Measurements from ENCODE around the gene FSTL4. TPM values are rescaled to one million over a fixed set of nuclear protein-coding genes. Genes with fewer than 3 reads are reported as not detected.

Gene FSTL4
- total RNA-seq, 1 experiment from 2014 or later = not detected

DNA sequence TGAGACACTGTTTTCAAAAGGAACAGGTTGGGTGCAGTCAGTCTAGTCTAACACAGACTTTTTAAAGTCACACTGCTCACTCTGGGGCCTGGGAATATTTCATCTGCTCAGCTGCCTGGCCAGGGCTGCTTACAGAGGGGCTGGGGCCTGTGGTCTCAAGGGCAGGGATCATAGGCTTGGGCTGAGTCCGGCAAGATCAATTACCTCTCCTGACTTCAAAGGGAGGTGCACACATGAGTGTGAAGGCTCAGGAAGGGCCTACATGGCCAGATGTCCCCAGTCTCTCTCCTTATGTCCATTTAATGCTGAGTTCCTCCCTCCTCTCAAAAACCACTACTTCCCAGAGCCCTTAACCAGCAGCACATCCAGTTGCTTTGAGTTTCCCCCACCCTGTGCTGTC lies 313.3 kb downstream of the FSTL4 start:
- Histone ChIP-seq H3K27me3 (ENCODE audit: insufficient read depth, low read depth) (no peaks in the 10 kb centered on the region), H4K20me1 (ENCODE audit: insufficient read depth) (no peaks in the 10 kb centered on the region), H3K36me3 (ENCODE audit: low read depth) (no peaks in the 10 kb centered on the region), H3K4me2 (no peak overlapping the region), H3K4me3 (no peak overlapping the region), H3K9me2 (ENCODE audit: insufficient read depth) (no peaks in the 10 kb centered on the region), H3K4me1 (replicated peaks; ENCODE audit: insufficient read depth) (peaks cover 36% of the 10 kb centered on the region), H3K79me2 (ENCODE audit: low read depth) (no peaks in the 10 kb centered on the region), H2AFZ (no peak overlapping the region), H3K9me3 (ENCODE audit: insufficient read depth, low read depth) (no peaks in the 10 kb centered on the region), H3F3A (ENCODE audit: insufficient read depth, low read depth) (0 out of 2 replicates have a peak, but pooled peaks cover 6% of the 10 kb centered on the region), H3K27ac (no peak overlapping the region)
- ChIA-PET POLR2A (ENCODE audit: unreplicated experiment) (no interaction called here), CTCF (no interaction called here)
- no TSS peak for BruUV-seq (replicated peaks)
- TF ChIP-seq, protein P1, sequence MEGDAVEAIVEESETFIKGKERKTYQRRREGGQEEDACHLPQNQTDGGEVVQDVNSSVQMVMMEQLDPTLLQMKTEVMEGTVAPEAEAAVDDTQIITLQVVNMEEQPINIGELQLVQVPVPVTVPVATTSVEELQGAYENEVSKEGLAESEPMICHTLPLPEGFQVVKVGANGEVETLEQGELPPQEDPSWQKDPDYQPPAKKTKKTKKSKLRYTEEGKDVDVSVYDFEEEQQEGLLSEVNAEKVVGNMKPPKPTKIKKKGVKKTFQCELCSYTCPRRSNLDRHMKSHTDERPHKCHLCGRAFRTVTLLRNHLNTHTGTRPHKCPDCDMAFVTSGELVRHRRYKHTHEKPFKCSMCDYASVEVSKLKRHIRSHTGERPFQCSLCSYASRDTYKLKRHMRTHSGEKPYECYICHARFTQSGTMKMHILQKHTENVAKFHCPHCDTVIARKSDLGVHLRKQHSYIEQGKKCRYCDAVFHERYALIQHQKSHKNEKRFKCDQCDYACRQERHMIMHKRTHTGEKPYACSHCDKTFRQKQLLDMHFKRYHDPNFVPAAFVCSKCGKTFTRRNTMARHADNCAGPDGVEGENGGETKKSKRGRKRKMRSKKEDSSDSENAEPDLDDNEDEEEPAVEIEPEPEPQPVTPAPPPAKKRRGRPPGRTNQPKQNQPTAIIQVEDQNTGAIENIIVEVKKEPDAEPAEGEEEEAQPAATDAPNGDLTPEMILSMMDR (conservative IDR thresholded peaks at IDR 0.05) = no peak
- no peak for TF ChIP-seq EZH2 (IDR thresholded peaks at IDR 0.05; ENCODE audit: low read depth)
- intact Hi-C loops (cut with micrococcal nuclease; ENCODE audit: unreplicated experiment) = no loop called here
- DNase-seq = no peak

DNA sequence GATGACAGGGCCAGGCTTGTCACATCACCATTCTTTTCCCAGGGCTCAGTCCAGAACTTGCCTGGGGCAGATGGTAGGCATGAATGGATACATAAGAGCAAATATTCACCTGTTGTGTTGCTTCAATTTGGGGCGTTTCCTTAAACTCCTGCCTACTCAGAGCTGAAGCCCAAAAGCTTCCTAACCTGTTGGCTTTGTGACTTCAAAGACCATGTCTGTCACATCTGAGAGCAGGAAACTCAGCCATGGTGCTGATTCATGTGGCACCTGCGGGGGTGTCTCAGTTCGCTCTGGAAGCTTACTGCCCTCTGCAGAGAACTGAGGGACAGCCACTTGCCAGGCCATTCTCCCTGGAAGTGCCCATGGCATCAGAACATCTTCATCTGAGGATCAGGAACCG lies 313.9 kb downstream of the FSTL4 start:
- Histone ChIP-seq H3K79me2 (ENCODE audit: low read depth) (no peaks in the 10 kb centered on the region), H3K4me1 (replicated peaks; ENCODE audit: insufficient read depth) (peaks cover 41% of the 10 kb centered on the region), H3K9me2 (ENCODE audit: insufficient read depth) (no peaks in the 10 kb centered on the region), H2AFZ (no peak overlapping the region), H3K36me3 (ENCODE audit: low read depth) (no peaks in the 10 kb centered on the region), H3K9me3 (ENCODE audit: insufficient read depth, low read depth) (no peaks in the 10 kb centered on the region), H3K27me3 (ENCODE audit: insufficient read depth, low read depth) (no peaks in the 10 kb centered on the region), H3F3A (ENCODE audit: insufficient read depth, low read depth) (0 out of 2 replicates have a peak, but pooled peaks cover 6% of the 10 kb centered on the region), H4K20me1 (ENCODE audit: insufficient read depth) (no peaks in the 10 kb centered on the region), H3K4me3 (no peak overlapping the region), H3K27ac (no peak overlapping the region; the same call in 1 of the 2 replicates), H3K4me2 (0 out of 2 replicates have a peak overlapping the region, but pooled peaks have one; percentile 13)
- ChIA-PET POLR2A (ENCODE audit: unreplicated experiment) (no interaction called here), CTCF (no interaction called here)
- peak in 1 of 2 experiments; percentile 93 for DNase-seq
- intact Hi-C loops (cut with micrococcal nuclease; ENCODE audit: unreplicated experiment) = no loop called here
- TF ChIP-seq EZH2 (IDR thresholded peaks at IDR 0.05; ENCODE audit: low read depth) = no peak
- TF ChIP-seq, protein P1 (conservative IDR thresholded peaks at IDR 0.05) = no peak
- no TSS peak for BruUV-seq (replicated peaks)

DNA sequence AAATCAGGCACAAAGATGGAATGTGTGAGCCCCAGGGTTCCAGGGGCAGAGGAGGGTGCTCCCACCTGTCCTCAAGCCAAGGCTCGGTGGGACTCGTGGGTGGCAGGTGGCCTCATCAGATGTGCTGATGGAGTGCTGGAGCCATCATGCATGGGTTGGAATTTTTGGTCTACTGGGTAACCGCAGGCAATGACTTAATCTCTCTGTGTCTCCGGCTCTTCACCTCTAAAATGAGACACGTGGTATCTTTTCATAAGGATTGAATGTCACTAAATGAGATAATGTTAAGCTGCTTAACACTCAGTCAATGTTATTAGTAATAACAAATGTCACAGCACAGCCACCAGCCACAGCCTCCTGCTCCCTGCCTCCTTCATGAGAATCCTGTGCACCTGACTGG lies 315.0 kb downstream of the FSTL4 start:
- DNase-seq = no peak
- Histone ChIP-seq H3K27me3 (ENCODE audit: insufficient read depth, low read depth) (no peaks in the 10 kb centered on the region), H3K4me3 (no peak overlapping the region), H4K20me1 (ENCODE audit: insufficient read depth) (no peaks in the 10 kb centered on the region), H3K27ac (no peak overlapping the region), H3K36me3 (ENCODE audit: low read depth) (no peaks in the 10 kb centered on the region), H3F3A (ENCODE audit: insufficient read depth, low read depth) (peaks cover 12% of the 10 kb centered on the region; the same call in 1 of the 2 replicates), H3K9me3 (ENCODE audit: insufficient read depth, low read depth) (no peaks in the 10 kb centered on the region), H3K4me1 (replicated peaks; ENCODE audit: insufficient read depth) (peaks cover 53% of the 10 kb centered on the region), H3K79me2 (ENCODE audit: low read depth) (no peaks in the 10 kb centered on the region), H3K4me2 (no peak overlapping the region), H2AFZ (no peak overlapping the region), H3K9me2 (ENCODE audit: insufficient read depth) (no peaks in the 10 kb centered on the region)
- CTCF ChIA-PET = no interaction called here
- POLR2A ChIA-PET (ENCODE audit: unreplicated experiment) = no interaction called here
- BruUV-seq (replicated peaks) = no TSS peak
- intact Hi-C loops (cut with micrococcal nuclease; ENCODE audit: unreplicated experiment) = no loop called here
- TF ChIP-seq EZH2 (IDR thresholded peaks at IDR 0.05; ENCODE audit: low read depth) = no peak
- TF ChIP-seq, protein P1 (conservative IDR thresholded peaks at IDR 0.05) = no peak
